K562 (cell line): ENCODE measurements around the gene FUBP3. TPM values are rescaled to one million over a fixed set of nuclear protein-coding genes. Genes with fewer than 3 reads are reported as not detected.

ENCODE experiments used
- COPS2 ChIP-seq: fragments of 450-650 bp; conservative IDR thresholded peaks from 2 replicates; pipeline ENCODE4 v1.6.1; 2016; ENCODE audit warnings: mild to moderate bottlenecking, moderate library complexity
- DNMT1 ChIP-seq: fragments of 450-650 bp; IDR thresholded peaks from 2 replicates; pipeline ENCODE4 v1.6.1; 2016; ENCODE audit warnings: antibody characterized with exemption, mild to moderate bottlenecking
- EP300 ChIP-seq: IDR thresholded peaks from 2 replicates; pipeline ENCODE4 v1.6.1; 2012; ENCODE audit warnings: low read length, improper control_type of control experiment
- FOSL1 ChIP-seq: fragments of 200-800 bp; sonication (Bioruptor generic); conservative IDR thresholded peaks from 2 replicates; pipeline ENCODE4 v1.6.1; 2016; ENCODE audit warnings: missing genetic modification characterization, missing compliant biosample characterization
- HNRNPUL1 ChIP-seq: fragments of 200-400 bp; formaldehyde crosslinking; IDR thresholded peaks from 2 replicates; pipeline ENCODE4 v1.6.1; 2017; ENCODE audit warnings: low read length
- IRF2 ChIP-seq: sonication (generic); formaldehyde crosslinking; IDR thresholded peaks from 2 replicates; pipeline ENCODE4 v1.8.1; 2022; ENCODE audit warnings: mild to moderate bottlenecking, missing genetic modification reagents
- NFATC3 ChIP-seq: fragments of 450-650 bp; IDR thresholded peaks from 2 replicates; pipeline ENCODE4 v1.6.1; 2017; ENCODE audit warnings: mild to moderate bottlenecking
- NR3C1 ChIP-seq: sonication (generic); formaldehyde crosslinking; IDR thresholded peaks from 2 replicates; pipeline ENCODE4 v1.8.1; 2022; ENCODE audit warnings: missing genetic modification reagents
- RAD51 ChIP-seq: fragments of 450-650 bp; IDR thresholded peaks from 2 replicates; pipeline ENCODE4 v1.7.1; 2016; ENCODE audit warnings: low read depth, mild to moderate bottlenecking, borderline replicate concordance
- SLC30A9 ChIP-seq: fragments of 250-450 bp; sonication (Bioruptor Pico); IDR thresholded peaks from 2 replicates; pipeline ENCODE4 v1.8.0; 2022; ENCODE audit warnings: mild to moderate bottlenecking, moderate library complexity
- STAG1 ChIP-seq: sonication (generic); formaldehyde crosslinking; IDR thresholded peaks from 2 replicates; pipeline ENCODE4 v1.5.0; 2020; ENCODE audit warnings: missing genetic modification reagents, borderline replicate concordance
- TBL1XR1 ChIP-seq, 2 experiments: IDR thresholded peaks; 2 replicates each; pipeline ENCODE4 v1.6.1; 2012; ENCODE audit warnings: improper control_type of control experiment in 2 of 2, low read length in 2 of 2, mild to moderate bottlenecking in 1 of 2
- TEAD4 ChIP-seq, 2 experiments: sonication (generic) in 1 of 2; formaldehyde crosslinking in 1 of 2; IDR thresholded peaks; 2 replicates each; pipeline versions ENCODE4 v1.6.1 to v1.8.0; 2012 to 2022; ENCODE audit warnings: borderline replicate concordance in 1 of 2, inconsistent platforms in 1 of 2, low read length in 1 of 2, mild to moderate bottlenecking in 1 of 2, missing genetic modification reagents in 1 of 2
- ZFP30 ChIP-seq: fragments of 250-450 bp; sonication (Bioruptor Pico); IDR thresholded peaks from 2 replicates; pipeline ENCODE4 v1.8.0; 2022; ENCODE audit warnings: moderate library complexity, mild to moderate bottlenecking, inconsistent platforms, borderline replicate concordance
- ZNF408 ChIP-seq: fragments of 250-450 bp; sonication (Bioruptor Pico); IDR thresholded peaks from 2 replicates; pipeline ENCODE4 v1.4.0; 2020; ENCODE audit warnings: low read depth, mild to moderate bottlenecking, moderate library complexity
- ZNF41 ChIP-seq: fragments of 250-450 bp; sonication (Bioruptor Pico); conservative IDR thresholded peaks from 2 replicates; pipeline ENCODE4 v1.4.0; 2020; ENCODE audit warnings: mild to moderate bottlenecking
- polyA plus RNA-seq, 8 experiments: library from polyadenylated mRNA; depleted of rRNA in 4 of 8; stranded (reverse) in 5 of 8; unstranded in 3 of 8; fragments of >200 nt; fragmentation: Nextera tagmentation in 2 of 8; fragmentation: Illumina TruSeq in 1 of 8; extraction: Ambion mirVana in 2 of 8; extraction: Trizol in 1 of 8; gene quantifications; 2 replicates each; pipeline versions ENCODE4 v1.2.1 to v1.2.3, GENCODE V29; 2011 to 2014; ENCODE audit warnings: inconsistent platforms in 1 of 8, missing spikeins in 1 of 8
- total RNA-seq, 7 experiments: library from RNA; depleted of rRNA in 6 of 7; stranded (reverse); fragments of >200 nt in 6 of 7; fragmentation: Illumina TruSeq in 2 of 7; extraction: Trizol in 2 of 7; gene quantifications; 2 replicates each; pipeline versions ENCODE4 v1.2.1 to v1.2.3, GENCODE V29; 2011 to 2021; ENCODE audit warnings: low replicate concordance in 1 of 7
- TF ChIP-seq, protein P1 (sequence below): sonication (generic); formaldehyde crosslinking; IDR thresholded peaks from 2 replicates; pipeline ENCODE4 v1.8.0; 2023; ENCODE audit warnings: mild to moderate bottlenecking, missing genetic modification reagents
- TF ChIP-seq, protein P2 (sequence below): IDR thresholded peaks from 2 replicates; pipeline ENCODE4 v1.6.1; 2011; ENCODE audit not compliant: insufficient read length; ENCODE audit errors: extremely low read depth
- TF ChIP-seq, protein P3 (sequence below), 2 experiments: fragments of 450-650 bp in 1 of 2; IDR thresholded peaks; 2 replicates each; pipeline ENCODE4 v1.6.1; 2011 to 2017; ENCODE audit warnings: low read depth in 2 of 2, antibody characterized with exemption in 1 of 2, borderline replicate concordance in 1 of 2, low read length in 1 of 2, mild to moderate bottlenecking in 1 of 2, mixed read lengths in 1 of 2; ENCODE audit not compliant: control insufficient read depth in 1 of 2
- TF ChIP-seq, protein P4 (sequence below): fragments of 250-450 bp; sonication (Bioruptor Pico); IDR thresholded peaks from 2 replicates; pipeline ENCODE4 v1.4.0; 2020
- TF ChIP-seq, protein P5 (sequence below): fragments of 250-450 bp; sonication (Bioruptor Pico); IDR thresholded peaks from 2 replicates; pipeline ENCODE4 v1.5.0; 2020; ENCODE audit warnings: mild to moderate bottlenecking

FUBP3 gene
- total and polyA plus RNA-seq, 9 of the 15 experiments (the other 6 are each of a cell fraction or from before 2014, with no cell fraction given) = 3.0 to 64.0 (median 48.1) TPM

DNA sequence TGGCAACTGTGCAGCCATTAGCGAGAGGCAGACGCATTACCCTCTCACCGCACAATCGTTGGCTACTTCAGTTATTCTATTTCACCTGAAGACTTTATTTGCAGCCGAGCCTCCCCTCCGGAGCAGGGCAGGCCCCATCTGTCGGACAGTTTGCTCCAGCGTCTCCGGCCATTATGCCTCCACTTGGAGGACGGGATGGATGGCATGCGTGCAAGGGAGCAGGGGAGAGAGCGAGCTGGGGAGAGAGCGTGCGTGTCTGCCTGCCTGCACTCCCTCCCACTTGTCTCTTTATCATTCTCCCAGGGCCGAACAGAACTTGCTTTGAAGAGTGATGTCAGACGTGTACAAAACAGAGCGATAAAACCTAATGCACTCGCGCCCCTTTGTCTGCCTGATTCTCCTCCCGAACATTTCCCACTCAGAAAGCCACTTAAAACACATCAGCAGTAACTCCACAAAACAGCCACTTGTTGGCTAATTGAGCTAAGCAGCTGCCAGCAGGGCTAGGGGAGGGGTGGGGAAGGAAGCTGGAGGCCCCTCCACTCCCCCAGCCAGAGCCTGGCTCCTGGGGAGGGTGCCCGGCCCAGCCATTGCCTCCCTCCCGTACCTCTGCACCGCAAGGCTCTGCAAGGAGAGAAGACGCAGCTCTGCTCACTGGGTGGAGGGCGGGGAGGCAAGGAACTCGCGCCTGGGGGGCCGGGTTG is 43.4 kb upstream of the FUBP3 start (continued):
- TF ChIP-seq, protein P1, sequence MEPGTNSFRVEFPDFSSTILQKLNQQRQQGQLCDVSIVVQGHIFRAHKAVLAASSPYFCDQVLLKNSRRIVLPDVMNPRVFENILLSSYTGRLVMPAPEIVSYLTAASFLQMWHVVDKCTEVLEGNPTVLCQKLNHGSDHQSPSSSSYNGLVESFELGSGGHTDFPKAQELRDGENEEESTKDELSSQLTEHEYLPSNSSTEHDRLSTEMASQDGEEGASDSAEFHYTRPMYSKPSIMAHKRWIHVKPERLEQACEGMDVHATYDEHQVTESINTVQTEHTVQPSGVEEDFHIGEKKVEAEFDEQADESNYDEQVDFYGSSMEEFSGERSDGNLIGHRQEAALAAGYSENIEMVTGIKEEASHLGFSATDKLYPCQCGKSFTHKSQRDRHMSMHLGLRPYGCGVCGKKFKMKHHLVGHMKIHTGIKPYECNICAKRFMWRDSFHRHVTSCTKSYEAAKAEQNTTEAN = peak; percentile 72; the same call in 1 of the 2 replicates
- TF ChIP-seq STAG1 (CRISPR knock-in tag) (no peak), DNMT1 (no peak), IRF2 (CRISPR knock-in tag) (no peak), TEAD4 (IDR thresholded peaks at IDR 0.05; ENCODE audit: low read length) (peak; percentile 85), TEAD4 (CRISPR knock-in tag; IDR thresholded peaks at IDR 0.05; ENCODE audit: borderline replicate concordance) (no peak), NR3C1 (CRISPR knock-in tag) (no peak), COPS2 (no peak), ZFP30 (CRISPR knock-in tag) (no peak), FOSL1 (tag) (peak; percentile 57), HNRNPUL1 (no peak), NFATC3 (no peak), TBL1XR1 (IDR thresholded peaks at IDR 0.05; ENCODE audit: low read length in 2 of 2) (peak; percentile 33 to 80; a peak in 3 of 4 replicates), EP300 (peak; percentile 73), ZNF408 (CRISPR knock-in tag) (no peak), RAD51 (no peak), ZNF41 (CRISPR knock-in tag) (no peak), SLC30A9 (no peak)
- TF ChIP-seq, protein P2, sequence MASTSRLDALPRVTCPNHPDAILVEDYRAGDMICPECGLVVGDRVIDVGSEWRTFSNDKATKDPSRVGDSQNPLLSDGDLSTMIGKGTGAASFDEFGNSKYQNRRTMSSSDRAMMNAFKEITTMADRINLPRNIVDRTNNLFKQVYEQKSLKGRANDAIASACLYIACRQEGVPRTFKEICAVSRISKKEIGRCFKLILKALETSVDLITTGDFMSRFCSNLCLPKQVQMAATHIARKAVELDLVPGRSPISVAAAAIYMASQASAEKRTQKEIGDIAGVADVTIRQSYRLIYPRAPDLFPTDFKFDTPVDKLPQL = no peak
- TF ChIP-seq, protein P3, sequence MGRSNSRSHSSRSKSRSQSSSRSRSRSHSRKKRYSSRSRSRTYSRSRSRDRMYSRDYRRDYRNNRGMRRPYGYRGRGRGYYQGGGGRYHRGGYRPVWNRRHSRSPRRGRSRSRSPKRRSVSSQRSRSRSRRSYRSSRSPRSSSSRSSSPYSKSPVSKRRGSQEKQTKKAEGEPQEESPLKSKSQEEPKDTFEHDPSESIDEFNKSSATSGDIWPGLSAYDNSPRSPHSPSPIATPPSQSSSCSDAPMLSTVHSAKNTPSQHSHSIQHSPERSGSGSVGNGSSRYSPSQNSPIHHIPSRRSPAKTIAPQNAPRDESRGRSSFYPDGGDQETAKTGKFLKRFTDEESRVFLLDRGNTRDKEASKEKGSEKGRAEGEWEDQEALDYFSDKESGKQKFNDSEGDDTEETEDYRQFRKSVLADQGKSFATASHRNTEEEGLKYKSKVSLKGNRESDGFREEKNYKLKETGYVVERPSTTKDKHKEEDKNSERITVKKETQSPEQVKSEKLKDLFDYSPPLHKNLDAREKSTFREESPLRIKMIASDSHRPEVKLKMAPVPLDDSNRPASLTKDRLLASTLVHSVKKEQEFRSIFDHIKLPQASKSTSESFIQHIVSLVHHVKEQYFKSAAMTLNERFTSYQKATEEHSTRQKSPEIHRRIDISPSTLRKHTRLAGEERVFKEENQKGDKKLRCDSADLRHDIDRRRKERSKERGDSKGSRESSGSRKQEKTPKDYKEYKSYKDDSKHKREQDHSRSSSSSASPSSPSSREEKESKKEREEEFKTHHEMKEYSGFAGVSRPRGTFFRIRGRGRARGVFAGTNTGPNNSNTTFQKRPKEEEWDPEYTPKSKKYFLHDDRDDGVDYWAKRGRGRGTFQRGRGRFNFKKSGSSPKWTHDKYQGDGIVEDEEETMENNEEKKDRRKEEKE (IDR thresholded peaks at IDR 0.05; ENCODE audit: borderline replicate concordance in 1 of 2, control insufficient read depth in 1 of 2, low read depth in 2 of 2, low read length in 1 of 2) = no peak
- TF ChIP-seq, protein P4, sequence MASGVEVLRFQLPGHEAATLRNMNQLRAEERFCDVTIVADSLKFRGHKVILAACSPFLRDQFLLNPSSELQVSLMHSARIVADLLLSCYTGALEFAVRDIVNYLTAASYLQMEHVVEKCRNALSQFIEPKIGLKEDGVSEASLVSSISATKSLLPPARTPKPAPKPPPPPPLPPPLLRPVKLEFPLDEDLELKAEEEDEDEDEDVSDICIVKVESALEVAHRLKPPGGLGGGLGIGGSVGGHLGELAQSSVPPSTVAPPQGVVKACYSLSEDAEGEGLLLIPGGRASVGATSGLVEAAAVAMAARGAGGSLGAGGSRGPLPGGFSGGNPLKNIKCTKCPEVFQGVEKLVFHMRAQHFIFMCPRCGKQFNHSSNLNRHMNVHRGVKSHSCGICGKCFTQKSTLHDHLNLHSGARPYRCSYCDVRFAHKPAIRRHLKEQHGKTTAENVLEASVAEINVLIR (CRISPR knock-in tag) = no peak
- TF ChIP-seq, protein P5, sequence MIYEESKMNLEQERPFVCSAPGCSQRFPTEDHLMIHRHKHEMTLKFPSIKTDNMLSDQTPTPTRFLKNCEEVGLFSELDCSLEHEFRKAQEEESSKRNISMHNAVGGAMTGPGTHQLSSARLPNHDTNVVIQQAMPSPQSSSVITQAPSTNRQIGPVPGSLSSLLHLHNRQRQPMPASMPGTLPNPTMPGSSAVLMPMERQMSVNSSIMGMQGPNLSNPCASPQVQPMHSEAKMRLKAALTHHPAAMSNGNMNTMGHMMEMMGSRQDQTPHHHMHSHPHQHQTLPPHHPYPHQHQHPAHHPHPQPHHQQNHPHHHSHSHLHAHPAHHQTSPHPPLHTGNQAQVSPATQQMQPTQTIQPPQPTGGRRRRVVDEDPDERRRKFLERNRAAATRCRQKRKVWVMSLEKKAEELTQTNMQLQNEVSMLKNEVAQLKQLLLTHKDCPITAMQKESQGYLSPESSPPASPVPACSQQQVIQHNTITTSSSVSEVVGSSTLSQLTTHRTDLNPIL (CRISPR knock-in tag) = no peak
